ENCODE results near the gene IQGAP3.
"Not testable (repeated sequence)": the region's sequence is repeated elsewhere in the genome, so short reads cannot be mapped to it uniquely, and the experiment has no call there.

Gene IQGAP3

GRCh38 chr1:156553860-156554485, 18.4 kb downstream of the IQGAP3 start:
- Histone ChIP-seq H3K79me2 (ENCODE audit: low read length) (no peaks in the 10 kb centered on the region), H3K4me1 (ENCODE audit: low read length) (0 out of 2 replicates have a peak, but pooled peaks cover 3% of the 10 kb centered on the region), H3K36me3 (replicated peaks; ENCODE audit: low read depth, low read length) (no peaks in the 10 kb centered on the region), H2AFZ (ENCODE audit: low read depth, low read length) (no peak overlapping the region), H4K20me1 (ENCODE audit: insufficient read depth, low read length) (no peaks in the 10 kb centered on the region), H3K9me3 (ENCODE audit: insufficient read depth, low read length) (no peaks in the 10 kb centered on the region), H3K27ac (ENCODE audit: low read length) (no peak overlapping the region), H3K4me3 (ENCODE audit: low read length) (no peak overlapping the region), H3K4me2 (ENCODE audit: low read length) (no peak overlapping the region), H3K9ac (ENCODE audit: low read length) (no peak overlapping the region), H3K27me3 (ENCODE audit: low read depth, low read length) (no peaks in the 10 kb centered on the region)
- TF ChIP-seq, protein P1, sequence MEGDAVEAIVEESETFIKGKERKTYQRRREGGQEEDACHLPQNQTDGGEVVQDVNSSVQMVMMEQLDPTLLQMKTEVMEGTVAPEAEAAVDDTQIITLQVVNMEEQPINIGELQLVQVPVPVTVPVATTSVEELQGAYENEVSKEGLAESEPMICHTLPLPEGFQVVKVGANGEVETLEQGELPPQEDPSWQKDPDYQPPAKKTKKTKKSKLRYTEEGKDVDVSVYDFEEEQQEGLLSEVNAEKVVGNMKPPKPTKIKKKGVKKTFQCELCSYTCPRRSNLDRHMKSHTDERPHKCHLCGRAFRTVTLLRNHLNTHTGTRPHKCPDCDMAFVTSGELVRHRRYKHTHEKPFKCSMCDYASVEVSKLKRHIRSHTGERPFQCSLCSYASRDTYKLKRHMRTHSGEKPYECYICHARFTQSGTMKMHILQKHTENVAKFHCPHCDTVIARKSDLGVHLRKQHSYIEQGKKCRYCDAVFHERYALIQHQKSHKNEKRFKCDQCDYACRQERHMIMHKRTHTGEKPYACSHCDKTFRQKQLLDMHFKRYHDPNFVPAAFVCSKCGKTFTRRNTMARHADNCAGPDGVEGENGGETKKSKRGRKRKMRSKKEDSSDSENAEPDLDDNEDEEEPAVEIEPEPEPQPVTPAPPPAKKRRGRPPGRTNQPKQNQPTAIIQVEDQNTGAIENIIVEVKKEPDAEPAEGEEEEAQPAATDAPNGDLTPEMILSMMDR (IDR thresholded peaks at IDR 0.05; ENCODE audit: low read depth, low read length): no peak
- no peak for TF ChIP-seq EZH2phosphoT487 (IDR thresholded peaks at IDR 0.05; ENCODE audit: low read depth)

DNA sequence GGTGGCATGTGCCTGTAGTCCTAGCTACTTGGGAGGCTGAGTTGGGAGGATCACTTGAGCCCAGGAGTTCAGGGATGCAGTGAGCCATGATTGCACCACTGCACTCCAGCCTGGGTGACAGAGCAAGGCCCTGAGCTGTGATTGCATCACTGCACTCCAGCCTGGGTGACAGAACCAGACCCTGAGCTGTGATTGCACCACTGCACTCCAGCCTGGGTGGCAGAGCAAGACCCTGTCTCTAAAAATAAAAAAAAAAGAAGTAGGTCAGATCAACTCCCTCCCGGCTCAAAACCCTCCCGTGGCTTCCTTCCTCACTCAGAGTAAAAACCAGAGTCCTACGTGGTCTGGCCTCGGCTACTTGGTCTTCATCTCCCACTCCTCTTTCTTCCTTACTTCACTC, 19.4 kb downstream of the IQGAP3 start:
- not testable (repeated sequence) for H3K27ac ChIP-seq (ENCODE audit: low read length); H3K9ac ChIP-seq (ENCODE audit: low read length); H2AFZ ChIP-seq (ENCODE audit: low read depth, low read length); H3K36me3 ChIP-seq (replicated peaks; ENCODE audit: low read depth, low read length); H3K4me1 ChIP-seq (ENCODE audit: low read length); H4K20me1 ChIP-seq (ENCODE audit: insufficient read depth, low read length); H3K9me3 ChIP-seq (ENCODE audit: insufficient read depth, low read length); H3K4me2 ChIP-seq (ENCODE audit: low read length); H3K4me3 ChIP-seq (ENCODE audit: low read length); H3K27me3 ChIP-seq (ENCODE audit: low read depth, low read length); H3K79me2 ChIP-seq (ENCODE audit: low read length)

- Histone ChIP-seq H2AFZ (ENCODE audit: low read depth, low read length) (no peak overlapping the region), H3K9me3 (ENCODE audit: insufficient read depth, low read length) (no peaks in the 10 kb centered on the region), H3K36me3 (replicated peaks; ENCODE audit: low read depth, low read length) (no peaks in the 10 kb centered on the region), H3K27ac (ENCODE audit: low read length) (no peak overlapping the region), H3K4me3 (ENCODE audit: low read length) (no peak overlapping the region), H3K27me3 (ENCODE audit: low read depth, low read length) (no peaks in the 10 kb centered on the region), H3K9ac (ENCODE audit: low read length) (no peak overlapping the region), H4K20me1 (ENCODE audit: insufficient read depth, low read length) (no peaks in the 10 kb centered on the region), H3K4me1 (ENCODE audit: low read length) (0 out of 2 replicates have a peak, but pooled peaks cover 3% of the 10 kb centered on the region), H3K4me2 (ENCODE audit: low read length) (no peak overlapping the region), H3K79me2 (ENCODE audit: low read length) (no peaks in the 10 kb centered on the region)
- no peak for TF ChIP-seq EZH2phosphoT487 (IDR thresholded peaks at IDR 0.05; ENCODE audit: low read depth)
- TF ChIP-seq, protein P1 (IDR thresholded peaks at IDR 0.05; ENCODE audit: low read depth, low read length): no peak
These were observed 19.8 kb downstream of the IQGAP3 start for GRCh38 chr1:156552518-156552917.

- H3K4me2 ChIP-seq (ENCODE audit: low read length): no peak overlapping the region
- H3K27ac ChIP-seq (ENCODE audit: low read length): no peak overlapping the region
These were observed 20.5 kb downstream of the IQGAP3 start for GRCh38 chr1:156551869-156552268.

More at GRCh38 chr1:156551869-156552268, 20.5 kb downstream of the IQGAP3 start:
- Histone ChIP-seq H3K9me3 (ENCODE audit: insufficient read depth, low read length) (no peaks in the 10 kb centered on the region), H3K4me1 (ENCODE audit: low read length) (0 out of 2 replicates have a peak, but pooled peaks cover 3% of the 10 kb centered on the region), H3K79me2 (ENCODE audit: low read length) (no peaks in the 10 kb centered on the region), H3K4me3 (ENCODE audit: low read length) (no peak overlapping the region), H2AFZ (ENCODE audit: low read depth, low read length) (no peak overlapping the region), H3K9ac (ENCODE audit: low read length) (no peak overlapping the region), H4K20me1 (ENCODE audit: insufficient read depth, low read length) (no peaks in the 10 kb centered on the region), H3K27me3 (ENCODE audit: low read depth, low read length) (no peaks in the 10 kb centered on the region), H3K36me3 (replicated peaks; ENCODE audit: low read depth, low read length) (no peaks in the 10 kb centered on the region)
- no peak for TF ChIP-seq EZH2phosphoT487 (IDR thresholded peaks at IDR 0.05; ENCODE audit: low read depth)
- TF ChIP-seq, protein P1 (IDR thresholded peaks at IDR 0.05; ENCODE audit: low read depth, low read length): no peak
